ENCODE data around the gene LRRK2.

GRCh38 chr12:40238266-40238902 is 13.6 kb downstream of the LRRK2 start:
- TF ChIP-seq CTCF (IDR thresholded peaks at IDR 0.05), result no peak
- no peak for TF ChIP-seq POLR2A (IDR thresholded peaks at IDR 0.05)
- no peak for TF ChIP-seq POLR2AphosphoS5 (IDR thresholded peaks at IDR 0.05)

Data from stomach (tissue), 4 donors.